ENCODE results near the gene OPN4.
"Not testable (repeated sequence)": the region's sequence is repeated elsewhere in the genome, so short reads cannot be mapped to it uniquely, and the experiment has no call there.

Gene OPN4

GRCh38 chr10:86636311-86636710 lies 18.0 kb upstream of the OPN4 start:
- in situ Hi-C loops (cut with MboI; ENCODE audit: low sequenced_read_pairs, unreplicated experiment), result no loop called here
- DNase-seq (ENCODE audit: low spot score), result no peak

GRCh38 chr10:86642021-86642420 lies 12.3 kb upstream of the OPN4 start:
- DNase-seq (ENCODE audit: low spot score), result no peak
- no peak for TF ChIP-seq CTCF (IDR thresholded peaks at IDR 0.05; ENCODE audit: borderline replicate concordance, control extremely low read depth, extremely low read depth, insufficient read depth, missing control alignments)
- in situ Hi-C loops (cut with MboI; ENCODE audit: low sequenced_read_pairs, unreplicated experiment), result no loop called here

More at GRCh38 chr10:86636311-86636710, 18.0 kb upstream of the OPN4 start:
- TF ChIP-seq CTCF (IDR thresholded peaks at IDR 0.05; ENCODE audit: borderline replicate concordance, control extremely low read depth, extremely low read depth, insufficient read depth, missing control alignments), result no peak

GRCh38 chr10:86642499-86642898 lies 11.8 kb upstream of the OPN4 start:
- no peak for TF ChIP-seq CTCF (IDR thresholded peaks at IDR 0.05; ENCODE audit: borderline replicate concordance, control extremely low read depth, extremely low read depth, insufficient read depth, missing control alignments)
- DNase-seq (ENCODE audit: low spot score), result no peak
- in situ Hi-C loops (cut with MboI; ENCODE audit: low sequenced_read_pairs, unreplicated experiment), result no loop called here

GRCh38 chr10:86644152-86644793 lies 10.1 kb upstream of the OPN4 start:
- DNase-seq (ENCODE audit: low spot score), result peak; percentile 37
- in situ Hi-C loops (cut with MboI; ENCODE audit: low sequenced_read_pairs, unreplicated experiment), result no loop called here
- TF ChIP-seq CTCF (IDR thresholded peaks at IDR 0.05; ENCODE audit: borderline replicate concordance, control extremely low read depth, extremely low read depth, insufficient read depth, missing control alignments), result peak; percentile 27

GRCh38 chr10:86644794-86645445 lies 9.4 kb upstream of the OPN4 start:
- no peak for TF ChIP-seq CTCF (IDR thresholded peaks at IDR 0.05; ENCODE audit: borderline replicate concordance, control extremely low read depth, extremely low read depth, insufficient read depth, missing control alignments)
- no peak for DNase-seq (ENCODE audit: low spot score)
- in situ Hi-C loops (cut with MboI; ENCODE audit: low sequenced_read_pairs, unreplicated experiment), result no loop called here

GRCh38 chr10:86645621-86646165 lies 8.7 kb upstream of the OPN4 start:
- in situ Hi-C loops (cut with MboI; ENCODE audit: low sequenced_read_pairs, unreplicated experiment), result not testable (repeated sequence)

GRCh38 chr10:86646532-86646931 lies 7.8 kb upstream of the OPN4 start:
- in situ Hi-C loops (cut with MboI; ENCODE audit: low sequenced_read_pairs, unreplicated experiment), result no loop called here
- no peak for DNase-seq (ENCODE audit: low spot score)
- TF ChIP-seq CTCF (IDR thresholded peaks at IDR 0.05; ENCODE audit: borderline replicate concordance, control extremely low read depth, extremely low read depth, insufficient read depth, missing control alignments), result no peak

More at GRCh38 chr10:86645621-86646165, 8.7 kb upstream of the OPN4 start:
- not testable (repeated sequence) for DNase-seq (ENCODE audit: low spot score)

Measured in GM13976 (cell line).